Measurements from ENCODE around the gene HDAC3. TPM values are rescaled to one million over a fixed set of nuclear protein-coding genes. Genes with fewer than 3 reads are reported as not detected.

Gene HDAC3
- total and polyA plus RNA-seq, 2 donors (not counting 1 experiment from before 2014, with no cell fraction given) = 85.5 to 94.0 TPM

- no peak overlapping the region for H3K9ac ChIP-seq (ENCODE audit: low read length)
- TF ChIP-seq, protein P1, sequence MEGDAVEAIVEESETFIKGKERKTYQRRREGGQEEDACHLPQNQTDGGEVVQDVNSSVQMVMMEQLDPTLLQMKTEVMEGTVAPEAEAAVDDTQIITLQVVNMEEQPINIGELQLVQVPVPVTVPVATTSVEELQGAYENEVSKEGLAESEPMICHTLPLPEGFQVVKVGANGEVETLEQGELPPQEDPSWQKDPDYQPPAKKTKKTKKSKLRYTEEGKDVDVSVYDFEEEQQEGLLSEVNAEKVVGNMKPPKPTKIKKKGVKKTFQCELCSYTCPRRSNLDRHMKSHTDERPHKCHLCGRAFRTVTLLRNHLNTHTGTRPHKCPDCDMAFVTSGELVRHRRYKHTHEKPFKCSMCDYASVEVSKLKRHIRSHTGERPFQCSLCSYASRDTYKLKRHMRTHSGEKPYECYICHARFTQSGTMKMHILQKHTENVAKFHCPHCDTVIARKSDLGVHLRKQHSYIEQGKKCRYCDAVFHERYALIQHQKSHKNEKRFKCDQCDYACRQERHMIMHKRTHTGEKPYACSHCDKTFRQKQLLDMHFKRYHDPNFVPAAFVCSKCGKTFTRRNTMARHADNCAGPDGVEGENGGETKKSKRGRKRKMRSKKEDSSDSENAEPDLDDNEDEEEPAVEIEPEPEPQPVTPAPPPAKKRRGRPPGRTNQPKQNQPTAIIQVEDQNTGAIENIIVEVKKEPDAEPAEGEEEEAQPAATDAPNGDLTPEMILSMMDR (IDR thresholded peaks at IDR 0.05) = no peak
- TF ChIP-seq EZH2 (IDR thresholded peaks at IDR 0.05; ENCODE audit: borderline replicate concordance, insufficient read depth, low read depth, low read length, poor library complexity, severe bottlenecking) = no peak
- no peaks in the 10 kb centered on the region for H3K9me3 Mint-ChIP-seq (ENCODE audit: insufficient read depth)
- H4K20me1 ChIP-seq (ENCODE audit: control insufficient read depth, insufficient read depth, low read length, poor library complexity, severe bottlenecking) = no peaks in the 10 kb centered on the region
- H3K27me3 ChIP-seq (replicated peaks in 1 of 4; ENCODE audit: control extremely low read depth in 1 of 4, control insufficient read depth in 3 of 4, insufficient read depth in 4 of 4, low read length in 3 of 4) = no peaks in the 10 kb centered on the region
- H3K36me3 ChIP-seq (replicated peaks in 1 of 2; ENCODE audit: control extremely low read depth in 1 of 2, control insufficient read depth in 1 of 2, extremely low read depth in 1 of 2, insufficient read depth in 2 of 2, low read length in 1 of 2) = no peaks in the 10 kb centered on the region
- H3K79me2 ChIP-seq (ENCODE audit: control insufficient read depth, insufficient read depth, low read length) = no peaks in the 10 kb centered on the region
- H3K4me1 Mint-ChIP-seq = no peaks in the 10 kb centered on the region
- ChIA-PET CTCF (interaction anchor here (1.5 to 6.4 kb wide), 2 partner anchors 18 to 21 kb away, joined by 3 to 28 read pairs; no protein-coding TSS in a partner anchor), POLR2A (interaction anchor here (0.7 kb wide), 1 partner anchor 11 kb away, joined by 3 read pairs; no protein-coding TSS in a partner anchor)
- peaks cover 5% of the 10 kb centered on the region for H3K27me3 Mint-ChIP-seq
- H2AFZ ChIP-seq (ENCODE audit: insufficient read depth, low read depth, low read length, poor library complexity, severe bottlenecking) = no peak overlapping the region
- DNase-seq = no peak
- no peak overlapping the region for H3K4me3 Mint-ChIP-seq
- no peak for ATAC-seq (ENCODE audit: low read depth)
- no peak overlapping the region for H3K27ac ChIP-seq (ENCODE audit: low read length in 2 of 2)
- H3K27ac Mint-ChIP-seq = no peak overlapping the region
- intact Hi-C loops (cut with micrococcal nuclease) = no loop called here
- H3K4me1 ChIP-seq (ENCODE audit: control insufficient read depth in 2 of 2, insufficient read depth in 2 of 2, low read length in 2 of 2) = no peaks in the 10 kb centered on the region
- no peaks in the 10 kb centered on the region for H3K9me3 ChIP-seq (ENCODE audit: control extremely low read depth in 1 of 3, control insufficient read depth in 2 of 3, insufficient read depth in 1 of 3, low read length in 2 of 3)
- 94% methylated on average over 19 of the region's 23 CpGs for WGBS (ENCODE audit: insufficient coverage)
- no peak overlapping the region for H3K4me3 ChIP-seq (ENCODE audit: control extremely low read depth in 1 of 5, extremely low read depth in 1 of 5, insufficient read depth in 1 of 5, low read depth in 2 of 5, low read length in 4 of 5)
- no peak overlapping the region for H3K4me2 ChIP-seq (replicated peaks; ENCODE audit: low read depth, low read length, poor library complexity, severe bottlenecking)
These were observed 35.6 kb upstream of the HDAC3 start for GRCh38 chr5:141672071-141672840.

DNA sequence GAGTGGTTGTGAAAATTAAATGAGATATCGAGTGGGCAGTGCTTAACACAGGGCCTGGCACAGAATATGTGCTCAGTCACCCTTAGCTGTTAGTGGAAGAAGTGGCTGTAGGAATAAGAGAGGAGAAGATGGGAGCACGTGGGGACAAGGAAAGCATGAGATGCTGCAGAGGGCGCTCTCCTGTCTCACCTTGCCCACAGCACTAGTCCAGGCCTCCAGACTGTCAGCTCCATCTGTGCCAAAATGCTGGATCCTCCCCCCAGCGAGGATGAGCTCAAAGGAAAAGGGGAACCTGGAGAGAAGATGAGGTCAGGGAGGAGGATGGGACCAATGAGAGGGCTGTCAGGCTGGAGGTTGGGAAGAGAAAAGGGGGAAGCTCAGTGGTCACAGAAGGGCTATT is 32.9 kb upstream of the HDAC3 start:
- Histone ChIP-seq H3K27me3 (replicated peaks in 1 of 4; ENCODE audit: control extremely low read depth in 1 of 4, control insufficient read depth in 3 of 4, insufficient read depth in 4 of 4, low read length in 3 of 4) (no peaks in the 10 kb centered on the region), H3K9me3 (ENCODE audit: control extremely low read depth in 1 of 3, control insufficient read depth in 2 of 3, insufficient read depth in 1 of 3, low read length in 2 of 3) (no peaks in the 10 kb centered on the region), H3K79me2 (ENCODE audit: control insufficient read depth, insufficient read depth, low read length) (no peaks in the 10 kb centered on the region), H2AFZ (ENCODE audit: insufficient read depth, low read depth, low read length, poor library complexity, severe bottlenecking) (no peak overlapping the region), H3K4me2 (replicated peaks; ENCODE audit: low read depth, low read length, poor library complexity, severe bottlenecking) (no peak overlapping the region), H3K36me3 (replicated peaks in 1 of 2; ENCODE audit: control extremely low read depth in 1 of 2, control insufficient read depth in 1 of 2, extremely low read depth in 1 of 2, insufficient read depth in 2 of 2, low read length in 1 of 2) (no peaks in the 10 kb centered on the region), H3K9ac (ENCODE audit: low read length) (no peak overlapping the region), H3K27ac (ENCODE audit: low read length in 2 of 2) (no peak overlapping the region), H3K4me3 (ENCODE audit: control extremely low read depth in 1 of 5, extremely low read depth in 1 of 5, insufficient read depth in 1 of 5, low read depth in 2 of 5, low read length in 4 of 5) (no peak overlapping the region), H4K20me1 (ENCODE audit: control insufficient read depth, insufficient read depth, low read length, poor library complexity, severe bottlenecking) (no peaks in the 10 kb centered on the region), H3K4me1 (ENCODE audit: control insufficient read depth in 2 of 2, insufficient read depth in 2 of 2, low read length in 2 of 2) (peaks cover 4 to 6% of the 10 kb centered on the region in 2 donors)
- ChIA-PET POLR2A (no interaction called here), CTCF (interaction anchor here (0.6 to 6.4 kb wide), 8 partner anchors 8 to 291 kb away, joined by 3 to 28 read pairs (median 6); no protein-coding TSS in a partner anchor)
- peaks cover 4% of the 10 kb centered on the region for H3K4me1 Mint-ChIP-seq
- ATAC-seq (ENCODE audit: low read depth) (no peak), DNase-seq (no peak)
- intact Hi-C loops (cut with micrococcal nuclease) = no loop called here
- no peak for TF ChIP-seq EZH2 (IDR thresholded peaks at IDR 0.05; ENCODE audit: borderline replicate concordance, insufficient read depth, low read depth, low read length, poor library complexity, severe bottlenecking)
- TF ChIP-seq, protein P1 (IDR thresholded peaks at IDR 0.05) = no peak
- 83% methylated on average over 1 of the region's 4 CpGs for whole genome bisulfite sequencing (ENCODE audit: insufficient coverage)
- peaks cover 5% of the 10 kb centered on the region for H3K27me3 Mint-ChIP-seq
- no peak overlapping the region for H3K4me3 Mint-ChIP-seq
- H3K9me3 Mint-ChIP-seq (ENCODE audit: insufficient read depth) = no peaks in the 10 kb centered on the region
- no peak overlapping the region for H3K27ac Mint-ChIP-seq

Measured in B cell (primary cell).